GM19397 (cell line): ENCODE results near the gene CCL7.

Source experiments
- ATAC-seq: cut with Tn5 transposase; IDR thresholded peaks from one replicate; pipeline ENCODE4 v1.9.1; 2021; ENCODE audit warnings: mild to moderate bottlenecking, moderate library complexity; ENCODE audit not compliant: unreplicated experiment

Gene CCL7

DNA sequence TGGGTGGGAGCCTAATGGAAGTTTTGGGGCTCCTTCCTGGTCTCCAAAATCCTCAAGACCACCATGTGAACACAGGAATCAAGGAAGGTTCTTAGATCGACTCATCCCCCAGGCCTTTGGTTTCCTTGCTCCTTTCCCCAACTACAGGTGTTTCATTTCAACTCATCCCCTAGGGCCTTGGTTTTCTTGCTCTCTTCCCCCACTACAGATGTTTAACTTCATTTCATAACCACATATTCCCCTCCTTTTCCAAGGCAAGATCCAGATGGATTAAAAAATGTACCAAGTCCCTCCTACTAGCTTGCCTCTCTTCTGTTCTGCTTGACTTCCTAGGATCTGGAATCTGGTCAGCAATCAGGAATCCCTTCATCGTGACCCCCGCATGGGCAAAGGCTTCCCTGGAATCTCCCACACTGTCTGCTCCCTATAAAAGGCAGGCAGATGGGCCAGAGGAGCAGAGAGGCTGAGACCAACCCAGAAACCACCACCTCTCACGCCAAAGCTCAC is 15.3 kb downstream of the CCL7 start, which contains the start of gene CCL11:
Gene CCL11, plus strand, starts transcription at position 457 of the 507 bp plus-strand sequence. CDS start 67 bp downstream, outside the sequence.
- ATAC-seq: no peak

DNA sequence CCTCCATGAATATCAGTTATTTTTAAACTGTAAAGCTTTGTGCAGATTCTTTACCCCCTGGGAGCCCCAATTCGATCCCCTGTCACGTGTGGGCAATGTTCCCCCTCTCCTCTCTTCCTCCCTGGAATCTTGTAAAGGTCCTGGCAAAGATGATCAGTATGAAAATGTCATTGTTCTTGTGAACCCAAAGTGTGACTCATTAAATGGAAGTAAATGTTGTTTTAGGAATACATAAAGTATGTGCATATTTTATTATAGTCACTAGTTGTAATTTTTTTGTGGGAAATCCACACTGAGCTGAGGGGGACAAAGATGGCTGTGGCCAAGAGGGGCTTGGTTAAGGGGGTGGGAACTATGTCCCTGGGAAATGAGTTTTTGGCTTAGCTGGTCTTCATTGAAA is 17.9 kb downstream of the CCL7 start:
- no peak for ATAC-seq

DNA sequence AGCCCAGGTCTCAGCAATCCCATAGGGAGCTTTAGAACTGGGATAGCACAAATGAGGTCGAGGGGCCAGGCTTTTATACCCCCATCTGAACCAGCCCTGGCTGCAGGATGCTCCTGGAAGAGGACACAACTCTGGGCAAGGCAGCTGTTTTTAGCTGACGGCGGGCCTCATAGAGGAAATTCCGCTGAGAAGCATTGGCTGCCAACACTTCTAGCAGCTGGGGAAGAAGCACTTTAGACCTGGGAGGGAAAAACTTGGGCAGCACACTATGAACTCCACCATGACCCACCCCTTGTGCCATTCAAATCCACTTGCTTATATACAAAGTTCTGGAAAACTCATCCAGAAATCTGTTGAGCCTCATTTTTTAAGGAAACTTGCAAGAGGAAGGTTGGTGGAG is 20.6 kb downstream of the CCL7 start:
- no peak for ATAC-seq

DNA sequence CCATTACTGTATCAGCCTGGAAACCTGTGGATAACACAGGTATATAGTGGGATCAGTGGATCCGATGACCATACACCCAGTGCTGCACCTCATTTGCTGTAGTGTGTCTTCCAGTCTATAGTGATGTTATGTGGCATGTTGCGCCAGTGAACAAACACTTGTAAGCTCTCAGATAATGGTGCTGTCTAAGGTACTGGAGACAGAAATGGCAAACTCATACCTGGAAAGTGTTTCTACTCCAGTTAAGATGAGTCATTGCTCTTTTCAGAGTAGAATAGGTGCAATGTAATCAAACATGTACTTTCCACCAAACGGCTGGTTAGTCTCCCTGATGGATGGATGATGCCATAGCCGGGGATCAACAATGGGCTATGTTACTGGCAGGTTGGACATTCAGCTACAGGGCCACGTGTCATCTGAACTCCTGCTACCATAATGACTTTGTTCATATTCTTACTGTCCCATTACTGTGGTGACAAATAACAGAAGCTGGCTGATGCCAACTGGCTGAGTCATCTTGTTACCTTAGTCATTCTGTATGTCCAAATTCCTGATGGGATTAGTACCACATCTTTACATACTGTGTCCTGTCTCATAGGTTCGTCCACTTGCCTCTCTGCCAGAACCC is 21.8 kb downstream of the CCL7 start:
- no peak for ATAC-seq

DNA sequence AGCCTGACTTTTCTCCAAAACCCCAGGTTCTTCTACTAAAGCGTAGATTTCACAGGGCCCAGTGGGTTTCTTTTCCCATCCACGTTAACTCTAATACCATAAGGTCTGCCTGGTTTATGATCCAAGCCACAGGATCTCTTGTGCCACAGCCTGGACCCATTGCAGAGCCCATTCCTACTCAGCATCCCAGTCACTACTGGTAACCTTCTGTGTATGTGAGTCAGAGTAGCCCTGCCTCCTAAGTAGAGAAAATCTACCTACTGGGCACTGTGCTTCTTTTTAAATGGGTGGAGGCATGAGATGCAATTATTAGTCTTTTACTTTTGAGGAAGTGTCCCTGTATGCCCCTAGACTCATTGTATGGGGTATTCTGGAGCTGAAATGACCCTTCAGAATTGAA is 29.0 kb downstream of the CCL7 start:
- no peak for ATAC-seq

DNA sequence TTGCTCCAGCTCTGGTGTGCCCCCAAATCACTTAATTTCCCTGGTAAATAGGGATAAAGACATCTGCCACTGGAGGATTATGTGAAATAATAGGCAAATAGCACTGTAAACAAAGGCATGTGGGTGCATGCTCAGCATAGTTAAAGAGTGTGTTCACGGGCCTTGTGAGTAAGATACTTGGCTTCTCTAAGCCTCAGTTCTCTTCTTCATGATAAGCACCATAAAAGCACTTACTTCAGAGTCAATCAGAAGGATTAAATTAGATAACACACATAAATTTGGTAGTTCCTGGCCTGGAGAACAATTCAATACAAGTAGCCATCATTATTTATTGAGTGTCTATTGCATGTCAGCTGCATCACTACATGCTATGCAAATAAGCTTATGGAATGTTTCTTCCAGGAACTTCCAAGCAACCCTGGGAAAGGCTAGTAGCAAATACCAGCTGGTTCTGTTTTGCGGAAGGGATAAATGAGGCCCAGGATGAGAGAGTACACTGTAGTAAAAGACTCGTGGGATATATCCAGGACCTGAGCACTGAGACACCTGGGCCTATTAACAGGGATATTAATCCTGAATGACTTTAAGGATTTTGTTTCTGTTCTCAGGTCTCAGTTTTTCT is 30.0 kb downstream of the CCL7 start:
- no peak for ATAC-seq

DNA sequence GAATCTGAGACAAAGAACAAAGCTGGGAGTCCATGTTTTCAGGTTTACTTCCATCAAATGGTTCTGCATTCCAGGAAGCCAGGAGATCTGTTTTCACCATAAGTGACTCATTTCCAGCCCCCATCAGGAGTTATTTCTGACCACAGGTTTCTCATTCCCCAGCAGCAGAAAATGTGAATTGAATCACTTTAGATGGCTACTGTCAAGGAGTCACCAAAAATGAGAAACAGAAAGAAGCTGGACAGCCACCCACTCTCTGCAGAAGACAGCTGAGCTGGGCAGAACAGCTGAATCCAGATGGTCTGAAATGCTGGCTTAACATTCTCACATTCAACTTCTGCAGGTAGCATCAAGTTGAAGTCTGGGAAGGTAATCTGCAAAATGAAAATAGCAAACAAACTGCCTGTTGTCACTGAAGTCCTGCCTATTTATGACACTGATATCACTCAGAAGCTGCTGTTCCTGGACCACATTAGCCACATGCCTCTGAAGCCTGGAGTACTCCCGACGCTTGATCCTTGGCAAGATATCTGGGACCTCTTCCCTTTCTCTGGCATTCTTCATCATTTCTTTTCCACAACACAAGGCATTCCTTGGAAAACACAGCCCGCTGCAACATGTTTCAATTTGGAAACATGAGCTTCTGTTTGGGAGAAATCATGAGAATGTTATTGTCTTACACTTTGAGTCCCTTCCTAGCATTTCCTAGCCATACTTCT is 30.8 kb downstream of the CCL7 start:
- ATAC-seq: no peak

DNA sequence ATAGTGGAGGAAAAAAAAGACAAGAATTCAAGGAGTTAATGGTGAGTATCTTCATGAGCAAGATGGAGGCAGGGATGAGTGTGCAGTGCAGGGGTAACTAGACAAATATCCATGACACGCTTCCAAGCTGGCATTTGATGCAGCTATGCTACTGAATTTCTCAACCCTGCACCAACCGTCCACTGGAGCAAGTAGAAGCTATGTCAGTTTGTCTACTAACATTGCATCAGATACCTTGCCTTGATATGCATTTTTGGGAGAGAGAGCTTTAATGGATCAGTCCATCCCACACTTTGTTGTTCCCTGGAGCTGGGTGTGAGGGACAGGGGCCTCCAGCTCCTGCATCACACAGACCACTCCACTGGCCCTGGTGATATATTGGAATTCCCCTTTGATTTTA is 32.0 kb downstream of the CCL7 start:
- ATAC-seq: no peak

DNA sequence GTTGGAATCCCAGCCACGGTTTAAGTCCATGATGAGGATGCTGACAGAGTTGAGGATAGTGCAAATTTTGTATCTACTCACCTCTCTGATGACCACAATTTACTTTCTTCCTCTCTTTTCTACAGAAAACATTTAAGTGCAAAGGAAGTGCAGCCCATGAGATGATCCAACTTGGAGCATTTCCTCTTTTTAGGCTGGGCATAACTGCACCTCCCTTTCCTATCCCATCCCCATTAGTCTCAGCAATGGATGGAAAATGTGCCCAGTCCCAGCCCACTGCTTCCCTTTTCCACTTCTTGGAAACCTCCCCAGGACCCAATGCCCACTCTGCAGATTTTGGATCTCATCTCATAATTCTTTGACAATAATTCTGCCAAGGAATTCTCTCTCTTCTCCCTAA is 32.6 kb downstream of the CCL7 start:
- no peak for ATAC-seq

DNA sequence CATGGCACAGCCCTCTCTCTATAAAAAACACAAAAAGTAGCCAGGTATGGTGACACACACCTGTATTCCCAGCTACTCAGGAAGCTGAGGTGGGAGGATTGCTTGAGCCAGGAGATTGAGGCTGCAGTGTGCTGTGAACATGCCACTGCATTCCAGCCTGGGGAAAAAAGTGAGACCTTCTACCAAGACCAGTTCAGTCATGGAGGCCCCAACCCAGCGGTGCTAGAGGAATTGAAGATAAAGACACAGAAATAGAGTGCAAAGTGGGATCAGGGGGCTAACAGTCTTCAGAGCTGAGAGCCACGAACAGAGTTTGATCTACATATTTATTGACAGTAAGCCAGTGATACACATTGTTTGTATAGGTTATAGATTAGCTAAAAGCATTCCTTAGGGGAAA is 33.6 kb downstream of the CCL7 start:
- ATAC-seq: no peak

DNA sequence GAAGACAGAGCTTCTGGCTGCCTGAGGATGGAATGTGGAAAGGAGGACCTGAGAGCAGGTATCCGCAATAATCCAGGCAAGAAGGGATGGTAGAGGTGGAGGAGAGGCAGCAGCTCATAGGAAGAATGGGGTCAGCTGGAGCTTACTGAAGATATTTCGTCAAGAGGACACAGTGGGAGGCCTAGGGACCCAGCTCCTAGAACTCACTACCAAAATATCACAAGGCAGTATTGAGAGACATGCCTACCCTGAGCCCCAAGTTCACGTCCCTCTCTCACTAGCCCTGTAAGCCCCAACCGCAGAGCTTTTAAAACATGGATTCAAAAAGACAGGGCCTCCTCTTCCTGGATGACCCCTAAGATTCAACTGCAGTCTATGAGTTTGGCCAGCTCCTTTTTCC is 35.0 kb downstream of the CCL7 start:
- no peak for ATAC-seq

DNA sequence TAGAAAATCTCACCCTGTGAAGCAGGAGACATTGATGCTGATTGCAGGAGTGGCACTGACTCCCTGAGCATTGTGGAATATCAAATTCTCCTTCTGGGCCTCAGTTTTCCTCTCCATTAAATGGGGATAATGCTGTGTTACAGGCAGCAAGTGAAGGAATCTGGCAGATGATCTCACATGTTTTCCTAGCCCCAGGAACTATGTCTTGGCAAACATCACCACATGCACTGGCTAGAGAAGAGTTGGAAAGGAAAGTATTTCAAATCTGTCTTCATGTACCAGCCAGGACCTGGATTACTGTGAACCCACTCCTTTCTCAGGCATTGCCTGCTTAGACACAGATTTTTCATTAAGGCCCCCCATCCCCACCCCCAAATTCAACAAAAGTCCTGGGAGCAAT is 35.6 kb downstream of the CCL7 start:
- ATAC-seq: no peak

DNA sequence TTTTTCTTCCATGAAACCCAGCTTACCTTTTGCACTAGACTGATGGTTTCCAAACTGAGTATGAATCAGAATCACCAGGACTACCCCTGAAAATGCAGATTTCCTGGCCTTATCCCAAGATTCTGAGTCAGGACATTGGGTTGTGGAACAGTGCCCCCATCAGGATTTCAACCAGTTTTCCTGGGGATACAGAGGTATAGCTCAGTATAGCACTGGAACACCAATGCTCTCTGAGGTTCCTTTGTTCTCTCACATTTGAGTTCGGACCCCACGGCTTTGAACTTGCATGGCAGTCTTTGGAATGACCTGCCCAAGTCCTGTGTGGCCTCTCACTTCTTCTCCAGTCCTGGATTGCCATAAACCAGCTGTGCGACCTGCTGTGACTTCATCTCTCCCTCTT is 36.4 kb downstream of the CCL7 start:
- no peak for ATAC-seq

DNA sequence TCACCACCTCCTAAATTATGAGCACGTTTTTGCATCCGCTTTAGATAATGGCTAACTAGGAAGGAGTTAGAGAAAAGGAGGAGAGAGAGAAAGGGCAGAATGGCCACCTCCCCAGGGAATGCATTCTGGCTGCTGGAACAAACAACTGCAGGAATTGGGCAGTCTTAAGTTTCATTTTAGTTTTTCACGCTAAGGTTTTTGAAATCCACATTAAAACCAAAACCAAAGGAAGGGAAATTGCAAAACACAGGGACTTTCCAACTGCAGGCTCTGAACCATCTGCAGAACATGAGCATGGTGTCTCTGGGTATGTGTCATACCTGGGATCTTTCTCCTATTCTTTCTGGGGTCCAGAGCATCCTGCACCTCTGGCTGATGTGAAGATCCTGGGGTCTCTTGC is 37.1 kb downstream of the CCL7 start:
- no peak for ATAC-seq

DNA sequence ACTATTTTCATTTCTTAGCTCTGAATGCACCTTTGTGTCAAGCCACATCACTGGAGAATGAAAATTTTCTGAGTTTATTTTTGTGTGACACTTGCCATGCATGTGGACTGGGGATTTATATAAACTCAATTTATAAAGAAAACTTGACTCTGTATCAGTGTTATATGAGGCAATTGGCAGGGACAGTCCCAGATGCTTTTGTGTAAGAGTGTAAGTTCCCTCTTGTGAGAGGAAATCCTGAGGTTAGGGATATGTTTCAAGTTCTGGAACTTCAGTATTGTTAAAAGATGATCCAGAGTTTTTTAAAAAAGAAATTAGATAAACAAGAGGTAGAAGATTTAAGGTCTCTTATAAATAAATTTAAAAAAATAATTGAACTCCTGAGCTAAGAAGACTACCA is 38.4 kb downstream of the CCL7 start:
- ATAC-seq: no peak

DNA sequence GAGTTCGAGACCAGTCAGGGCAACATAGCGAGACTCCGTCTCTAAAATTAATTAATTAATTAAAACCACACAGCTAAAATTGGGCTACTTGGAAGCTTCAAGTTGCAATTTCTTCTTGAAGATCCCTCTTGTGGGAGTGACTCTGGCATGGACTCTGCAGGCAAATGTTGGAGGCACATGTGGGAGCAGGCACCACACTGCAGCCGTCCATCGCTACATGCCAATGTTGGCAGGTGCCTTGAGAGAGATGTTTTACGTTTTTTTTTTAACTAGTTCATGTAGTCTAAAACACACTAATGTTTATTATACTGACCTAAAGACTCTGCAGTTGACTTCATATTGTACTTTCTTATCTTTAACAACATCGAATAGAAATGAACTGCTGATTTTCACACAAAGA is 41.3 kb downstream of the CCL7 start:
- ATAC-seq: no peak

DNA sequence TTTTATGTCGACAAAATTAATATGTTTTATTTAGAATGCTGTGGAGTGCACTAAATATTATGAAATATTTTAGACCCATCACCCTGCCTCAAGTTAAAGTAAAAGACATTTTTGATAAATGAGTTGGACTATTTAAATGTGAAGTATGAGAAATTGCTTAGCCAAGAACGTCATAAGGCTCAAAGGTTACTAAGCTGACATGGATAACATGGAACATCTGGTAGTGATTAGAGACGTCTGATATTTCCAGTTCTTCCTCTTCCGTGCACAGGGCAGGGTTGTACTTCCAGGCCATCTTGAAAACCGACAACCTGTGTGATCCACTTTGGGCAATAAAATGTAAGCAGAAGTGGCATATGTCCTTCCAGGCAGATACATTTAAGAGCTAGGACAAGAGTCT is 42.1 kb downstream of the CCL7 start:
- ATAC-seq: no peak

DNA sequence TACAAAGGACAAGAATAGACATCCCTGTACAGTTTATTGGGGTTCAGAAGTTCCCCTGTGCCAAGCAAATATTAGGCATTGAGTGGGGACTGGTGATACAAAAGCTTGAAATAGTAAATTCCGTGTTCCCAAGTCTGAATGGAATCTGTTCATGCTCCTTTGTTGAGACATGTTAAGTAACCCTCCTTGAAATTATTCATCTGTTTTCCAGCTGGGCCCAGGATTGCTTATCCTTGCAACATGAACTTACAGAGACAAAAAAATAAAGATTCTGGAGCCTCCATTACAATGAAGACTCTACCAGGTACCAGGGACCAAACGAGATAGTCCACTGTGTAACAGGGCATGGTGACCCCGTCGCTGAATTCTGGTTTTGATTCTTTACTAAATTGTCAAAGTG is 43.1 kb downstream of the CCL7 start:
- no peak for ATAC-seq

DNA sequence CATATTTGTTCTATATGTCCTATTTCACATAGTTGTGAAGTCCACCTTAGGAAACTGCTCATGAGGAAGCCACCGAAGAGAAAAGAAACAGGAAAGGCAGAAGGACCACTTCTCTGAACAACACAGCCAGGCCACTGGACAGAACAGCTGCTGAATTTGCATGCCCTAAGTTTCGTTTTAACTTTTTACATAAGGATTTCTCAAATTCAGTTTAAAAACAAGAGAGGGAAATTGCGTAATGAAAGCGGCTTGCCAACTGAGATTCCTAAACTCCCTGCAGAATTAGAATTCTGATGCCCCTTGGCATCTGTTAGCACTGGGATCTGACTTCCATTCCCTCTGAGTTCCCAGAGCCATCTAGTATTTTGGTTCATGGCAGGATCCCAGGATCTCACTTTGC is 44.3 kb downstream of the CCL7 start:
- no peak for ATAC-seq

DNA sequence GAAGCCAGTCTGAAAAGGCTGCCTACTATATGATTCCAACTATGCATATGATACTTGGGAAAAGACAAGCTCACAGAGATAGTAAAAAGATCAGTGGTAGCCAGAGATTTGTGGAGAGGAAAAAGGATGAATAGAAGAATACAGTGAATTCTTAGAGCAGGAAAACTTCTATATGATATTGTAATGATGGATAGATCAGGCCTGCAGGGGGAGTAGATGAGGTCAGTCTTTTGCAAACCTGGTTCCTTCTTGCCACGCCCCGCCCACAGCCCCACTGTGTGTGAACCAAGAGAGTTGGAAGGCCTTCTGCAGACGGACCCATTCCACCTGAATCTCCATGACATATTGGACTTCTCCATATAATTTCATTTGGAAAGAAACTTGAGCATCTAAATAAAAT is 48.5 kb downstream of the CCL7 start:
- ATAC-seq: no peak

DNA sequence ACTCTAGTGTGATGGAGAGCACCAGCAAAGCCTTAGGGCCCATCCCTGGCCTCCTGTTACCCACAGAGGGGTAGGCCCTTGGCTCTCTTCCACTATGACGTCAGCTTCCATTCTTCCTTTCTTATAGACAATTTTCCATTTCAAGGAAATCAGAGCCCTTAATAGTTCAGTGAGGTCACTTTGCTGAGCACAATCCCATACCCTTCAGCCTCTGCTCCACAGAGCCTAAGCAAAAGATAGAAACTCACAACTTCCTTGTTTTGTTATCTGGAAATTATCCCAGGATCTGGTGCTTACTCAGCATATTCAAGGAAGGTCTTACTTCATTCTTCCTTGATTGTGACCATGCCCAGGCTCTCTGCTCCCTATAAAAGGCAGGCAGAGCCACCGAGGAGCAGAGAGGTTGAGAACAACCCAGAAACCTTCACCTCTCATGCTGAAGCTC is 49.0 kb downstream of the CCL7 start, which contains the start of gene CCL8:
Gene CCL8, plus strand, starts transcription at position 397 of the 445 bp plus-strand sequence. CDS start 67 bp downstream, outside the sequence.
- ATAC-seq: no peak
